GM18519 (cell line): ENCODE measurements around the gene EMID1.

ENCODE experiments used
- ATAC-seq: cut with Tn5 transposase; IDR thresholded peaks from one replicate; pipeline ENCODE4 v1.9.1; 2021; ENCODE audit warnings: mild to moderate bottlenecking, moderate library complexity; ENCODE audit not compliant: unreplicated experiment, low FRiP score

Gene EMID1

GRCh38 chr22:29277927-29278326, 72.2 kb downstream of the EMID1 start:
- ATAC-seq, result no peak

GRCh38 chr22:29284196-29284595, 78.5 kb downstream of the EMID1 start:
- no peak for ATAC-seq

GRCh38 chr22:29288837-29289236, 83.1 kb downstream of the EMID1 start:
- no peak for ATAC-seq

DNA sequence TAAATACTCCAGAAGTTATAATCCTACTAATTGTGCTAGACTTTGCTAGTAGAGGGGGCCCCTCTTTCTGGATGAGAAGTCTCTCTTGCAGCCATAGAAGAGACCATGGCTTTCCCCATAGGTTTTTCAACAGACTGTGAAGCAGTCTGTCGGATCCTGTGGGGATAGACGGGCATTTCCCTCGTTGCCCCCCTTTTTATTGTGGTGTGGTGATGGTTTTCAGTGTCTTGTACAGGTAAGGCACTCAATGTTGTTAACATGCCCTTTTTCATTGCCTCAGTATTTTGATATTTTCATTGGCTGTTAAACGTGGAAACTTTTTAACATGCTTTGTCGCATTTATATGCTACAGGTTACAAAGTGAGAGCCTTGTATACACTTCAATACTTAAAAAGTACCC, 84.4 kb downstream of the EMID1 start:
- ATAC-seq, result no peak

DNA sequence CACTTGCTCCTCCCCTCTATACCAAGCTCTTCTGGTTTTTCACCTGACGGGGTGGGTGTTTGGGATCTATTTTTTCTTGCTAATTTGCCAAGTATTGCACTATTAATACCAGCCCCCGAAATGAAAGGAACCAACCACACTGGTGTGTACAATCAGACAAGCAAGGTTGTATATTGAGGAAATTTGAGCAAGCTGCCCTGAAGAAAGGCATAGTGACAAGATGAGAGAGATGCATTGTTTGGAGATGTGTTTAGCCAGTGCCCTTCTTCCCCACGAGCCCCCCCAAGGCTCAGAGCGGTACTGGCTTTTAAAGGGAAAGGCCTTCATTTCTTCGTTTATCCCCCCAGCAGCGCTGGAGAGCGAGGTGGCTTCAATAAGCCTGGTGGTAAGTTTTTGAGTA, 85.5 kb downstream of the EMID1 start:
- no peak for ATAC-seq

DNA sequence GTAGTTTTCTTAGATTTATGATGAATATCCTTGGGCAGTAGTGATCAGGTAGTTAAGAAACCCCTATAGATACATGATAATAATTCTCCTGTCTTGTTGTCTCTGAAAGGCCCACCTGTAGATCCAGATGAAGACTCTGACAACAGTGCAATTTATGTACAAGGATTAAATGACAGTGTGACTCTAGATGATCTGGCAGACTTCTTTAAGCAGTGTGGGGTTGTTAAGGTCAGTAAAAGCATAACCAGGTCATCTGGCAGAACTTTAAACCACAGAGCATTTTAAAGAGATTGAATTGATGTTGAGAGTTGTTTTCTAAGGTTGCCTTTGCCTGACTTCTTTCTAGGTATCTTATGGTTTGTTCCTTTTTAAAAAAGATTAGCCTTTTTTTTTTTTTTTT, 86.7 kb downstream of the EMID1 start:
- no peak for ATAC-seq

DNA sequence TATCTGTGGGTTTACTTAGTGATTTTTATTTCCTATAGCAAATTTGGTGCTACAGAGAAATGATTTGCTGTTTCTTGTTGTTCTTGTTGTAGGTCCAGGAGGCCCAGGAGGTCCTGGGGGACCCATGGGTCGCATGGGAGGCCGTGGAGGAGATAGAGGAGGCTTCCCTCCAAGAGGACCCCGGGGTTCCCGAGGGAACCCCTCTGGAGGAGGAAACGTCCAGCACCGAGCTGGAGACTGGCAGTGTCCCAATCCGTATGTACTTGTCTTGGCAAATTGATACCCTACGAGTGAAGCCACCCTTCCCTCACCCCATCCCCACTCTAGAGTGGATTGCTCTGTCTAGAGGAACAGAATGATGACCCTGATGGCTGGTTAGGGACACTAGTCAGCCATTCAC, 92.9 kb downstream of the EMID1 start:
- no peak for ATAC-seq

- no peak for ATAC-seq
Observed at GRCh38 chr22:29299136-29299900, 93.6 kb downstream of the EMID1 start.

DNA sequence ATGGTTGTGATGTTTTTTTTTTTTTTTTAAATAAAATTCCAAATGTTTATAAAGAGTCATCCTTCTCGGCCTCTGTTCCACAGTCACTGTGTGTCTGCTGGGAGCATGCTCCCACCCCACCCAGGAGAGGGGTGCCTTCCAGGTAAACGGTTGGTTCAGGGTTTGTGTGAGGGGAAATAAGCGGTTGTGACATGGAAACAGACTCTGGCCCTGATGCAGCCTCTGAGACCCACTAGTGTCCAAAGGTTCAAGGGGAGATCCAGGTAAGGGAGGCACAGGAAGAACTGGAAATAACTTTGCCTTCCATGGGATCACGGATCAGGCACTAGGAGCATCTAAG, 94.7 kb downstream of the EMID1 start:
- no peak for ATAC-seq

DNA sequence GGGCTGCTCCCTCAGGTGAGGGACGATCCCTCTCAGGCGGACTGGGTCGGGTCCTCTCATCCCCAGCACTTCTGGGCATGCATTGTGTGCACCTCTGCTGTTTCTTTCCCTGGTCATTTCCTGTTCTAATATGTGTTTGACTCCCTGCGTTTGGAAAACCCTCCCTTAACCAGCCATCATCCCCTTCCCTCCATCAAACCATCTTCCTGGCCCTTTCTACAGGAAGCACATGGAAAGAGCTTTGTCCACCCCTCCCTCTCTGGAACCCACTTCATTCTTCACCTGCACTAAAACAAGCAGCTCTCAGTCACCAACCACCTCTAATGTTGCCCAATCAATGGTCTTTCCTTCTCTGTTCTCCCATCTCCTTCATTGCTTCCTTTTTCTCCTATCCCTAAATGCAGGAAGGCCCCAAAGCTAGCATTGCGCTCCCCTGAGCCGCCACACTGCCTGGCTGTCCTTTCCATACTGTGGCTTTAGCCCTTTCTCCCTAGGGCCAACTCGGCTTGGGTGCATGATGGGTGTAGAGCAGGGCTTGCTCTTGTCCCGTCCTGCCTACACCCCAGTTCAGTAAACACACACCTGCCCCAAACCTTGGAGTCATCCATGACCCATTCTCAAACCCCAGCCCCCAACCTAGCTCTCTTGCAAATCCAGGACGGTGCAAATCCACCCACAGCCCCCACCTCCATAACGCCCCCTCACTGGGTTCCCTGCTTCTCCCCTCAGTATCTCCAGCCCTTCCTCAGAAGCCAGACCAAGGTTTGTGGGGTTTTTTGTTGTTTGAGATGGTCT, 95.3 kb downstream of the EMID1 start:
- no peak for ATAC-seq

- no peak for ATAC-seq
Observed at GRCh38 chr22:29301716-29302401, 96.2 kb downstream of the EMID1 start.

- no peak for ATAC-seq
Observed at GRCh38 chr22:29302402-29302680, 96.6 kb downstream of the EMID1 start.

- no peak for ATAC-seq
Observed at GRCh38 chr22:29302681-29303465, 97.2 kb downstream of the EMID1 start.

- no peak for ATAC-seq
Observed at GRCh38 chr22:29305836-29306174, 100.1 kb downstream of the EMID1 start.

DNA sequence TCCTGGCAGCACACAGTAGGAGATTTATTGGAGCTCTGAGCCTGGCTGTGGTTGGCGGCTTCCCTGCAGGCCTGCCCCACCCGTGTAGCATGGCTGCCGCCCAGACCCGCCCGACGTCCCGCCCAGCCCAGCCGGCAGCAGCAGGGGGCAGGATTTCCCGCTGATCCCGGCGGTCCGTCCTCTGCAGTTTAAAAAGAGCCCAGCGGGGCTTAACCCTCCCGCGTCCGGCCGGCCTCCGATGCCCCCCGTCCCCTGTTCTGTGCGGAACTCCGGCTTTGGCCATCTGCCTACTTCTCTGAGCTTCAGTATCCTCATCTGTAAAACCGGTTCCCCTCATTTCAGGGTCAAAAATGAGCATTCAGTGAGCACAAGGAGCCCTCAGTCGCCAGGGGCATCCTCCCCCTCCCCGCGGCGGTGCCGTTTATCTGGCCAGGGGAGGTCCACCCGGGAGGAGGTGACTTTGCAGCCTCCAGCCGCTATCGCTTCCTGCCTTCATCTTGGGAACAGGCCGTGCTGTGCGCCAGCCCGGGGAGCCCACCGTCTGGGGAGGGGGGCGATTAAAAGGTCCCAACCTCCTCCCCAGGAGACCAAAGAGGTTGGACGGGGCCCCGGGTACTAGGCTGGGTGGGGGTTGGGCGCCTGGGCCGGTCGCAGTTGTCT, 100.6 kb downstream of the EMID1 start, which contains the start of gene GAS2L1:
GAS2L1 (plus strand) TSS at position 476 of the 660 bp plus-strand sequence. CDS start 1,456 bp downstream, outside the sequence.
- no peak for ATAC-seq

DNA sequence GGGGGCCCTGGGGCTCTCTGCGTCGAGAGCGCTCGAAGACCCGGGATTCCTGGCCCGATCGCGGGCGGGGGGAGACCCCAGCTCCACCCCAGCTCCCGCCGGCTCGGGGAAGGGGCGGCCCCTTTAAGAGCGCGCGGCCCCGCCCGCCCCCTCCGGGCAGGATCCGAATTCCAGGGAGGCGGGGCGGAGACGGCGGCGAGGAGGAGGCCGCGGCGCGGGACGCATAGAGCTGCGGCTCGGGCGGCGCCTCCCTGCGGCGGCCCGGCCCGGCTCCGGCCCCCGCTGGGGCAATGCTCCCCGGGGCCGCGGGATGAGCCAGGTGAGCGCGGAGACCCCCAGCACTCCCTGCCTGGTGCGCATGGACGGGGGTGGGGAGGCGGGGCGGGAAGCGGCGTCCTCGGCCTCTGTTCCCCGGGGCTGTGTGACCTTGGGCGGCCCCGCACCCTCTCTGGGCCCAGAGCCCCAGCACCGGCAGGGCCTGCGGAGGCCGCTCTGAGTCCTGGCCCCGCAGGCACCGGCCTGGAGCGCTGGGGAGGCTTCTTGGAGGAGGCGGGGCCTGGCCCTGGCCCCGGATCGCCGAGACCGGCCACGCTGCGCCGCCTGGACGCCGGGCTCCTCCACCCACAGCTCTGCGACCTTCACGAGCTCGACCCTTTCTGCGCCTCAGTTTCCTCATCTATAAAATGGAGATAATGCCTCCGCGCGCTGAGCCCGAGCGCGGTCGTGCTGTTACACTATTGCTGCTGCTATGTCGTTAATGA, 101.3 kb downstream of the EMID1 start:
- ATAC-seq, result no peak

DNA sequence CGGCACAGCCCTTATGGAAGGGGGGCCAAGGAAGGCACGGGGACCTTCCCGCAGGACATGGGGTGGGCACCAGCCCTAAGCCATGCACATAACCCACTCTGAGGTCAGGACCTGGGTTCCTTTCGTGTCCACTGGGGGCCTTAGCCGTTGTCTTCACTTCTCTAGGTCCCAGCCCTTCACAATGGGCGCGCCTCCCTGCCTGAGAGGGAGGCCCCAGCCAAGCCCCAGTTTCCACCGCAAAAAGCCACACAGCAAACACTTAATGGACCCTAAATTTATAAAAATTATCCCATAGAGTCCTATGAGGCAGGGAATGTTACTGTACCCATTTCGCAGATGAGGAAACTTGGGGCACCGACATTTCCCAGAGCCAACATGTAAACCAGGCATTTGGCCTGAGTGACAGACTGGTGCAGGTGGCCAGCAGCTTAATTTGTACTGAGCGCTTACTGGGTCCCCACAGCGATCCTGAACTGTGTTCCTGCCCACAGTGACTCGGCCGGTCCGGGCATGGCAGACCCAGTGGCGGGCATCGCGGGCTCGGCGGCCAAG, 102.0 kb downstream of the EMID1 start:
- no peak for ATAC-seq

GRCh38 chr22:29308148-29308790, 102.6 kb downstream of the EMID1 start:
- ATAC-seq, result no peak

GRCh38 chr22:29308791-29309262, 103.1 kb downstream of the EMID1 start:
- no peak for ATAC-seq
